RWPE2 (cell line): Measurements from ENCODE around the gene ACOX3.

Source experiments
- ATAC-seq: fragments of 200-7000 bp; cut with Tn5 transposase; 3 replicates; pipeline ENCODE4 v1.9.1; 2021; ENCODE audit warnings: low read depth
- DNase-seq: peaks from one replicate; pipeline ENCODE4 v3.0.0-alpha.2; 2020; ENCODE audit warnings: low spot score
- H3K27ac ChIP-seq: fragments of 450-650 bp; 2 replicates; pipeline ENCODE4 v1.5.1; 2017; ENCODE audit warnings: mild to moderate bottlenecking; ENCODE audit not compliant: poor library complexity, severe bottlenecking
- H3K27me3 ChIP-seq: fragments of 250-450 bp; sonication (Bioruptor Pico); 2 replicates; pipeline ENCODE4 v1.5.1; 2021; ENCODE audit warnings: mild to moderate bottlenecking, moderate library complexity; ENCODE audit not compliant: insufficient read depth, poor library complexity, severe bottlenecking
- H3K36me3 ChIP-seq: fragments of 250-450 bp; sonication (Bioruptor Pico); 2 replicates; pipeline ENCODE4 v1.5.1; 2020; ENCODE audit warnings: low read depth, mild to moderate bottlenecking, moderate library complexity
- H3K4me1 ChIP-seq: fragments of 250-450 bp; sonication (Bioruptor Pico); 2 replicates; pipeline ENCODE4 v1.5.1; 2021; ENCODE audit warnings: mild to moderate bottlenecking, moderate library complexity; ENCODE audit not compliant: insufficient read depth, poor library complexity, severe bottlenecking
- H3K4me3 ChIP-seq: fragments of 250-450 bp; sonication (Bioruptor Pico); 2 replicates; pipeline ENCODE4 v1.5.1; 2021; ENCODE audit warnings: mild to moderate bottlenecking, moderate library complexity; ENCODE audit not compliant: severe bottlenecking
- H3K9me3 ChIP-seq: fragments of 250-450 bp; sonication (Bioruptor Pico); 2 replicates; pipeline ENCODE4 v1.5.1; 2021; ENCODE audit warnings: mild to moderate bottlenecking, moderate library complexity; ENCODE audit not compliant: severe bottlenecking
- TF ChIP-seq, protein P1 (sequence below): fragments of 450-650 bp; IDR thresholded peaks from one replicate; pipeline ENCODE4 v1.5.1; 2017; ENCODE audit warnings: mild to moderate bottlenecking, moderate library complexity; ENCODE audit not compliant: poor library complexity, severe bottlenecking

Gene ACOX3

DNA sequence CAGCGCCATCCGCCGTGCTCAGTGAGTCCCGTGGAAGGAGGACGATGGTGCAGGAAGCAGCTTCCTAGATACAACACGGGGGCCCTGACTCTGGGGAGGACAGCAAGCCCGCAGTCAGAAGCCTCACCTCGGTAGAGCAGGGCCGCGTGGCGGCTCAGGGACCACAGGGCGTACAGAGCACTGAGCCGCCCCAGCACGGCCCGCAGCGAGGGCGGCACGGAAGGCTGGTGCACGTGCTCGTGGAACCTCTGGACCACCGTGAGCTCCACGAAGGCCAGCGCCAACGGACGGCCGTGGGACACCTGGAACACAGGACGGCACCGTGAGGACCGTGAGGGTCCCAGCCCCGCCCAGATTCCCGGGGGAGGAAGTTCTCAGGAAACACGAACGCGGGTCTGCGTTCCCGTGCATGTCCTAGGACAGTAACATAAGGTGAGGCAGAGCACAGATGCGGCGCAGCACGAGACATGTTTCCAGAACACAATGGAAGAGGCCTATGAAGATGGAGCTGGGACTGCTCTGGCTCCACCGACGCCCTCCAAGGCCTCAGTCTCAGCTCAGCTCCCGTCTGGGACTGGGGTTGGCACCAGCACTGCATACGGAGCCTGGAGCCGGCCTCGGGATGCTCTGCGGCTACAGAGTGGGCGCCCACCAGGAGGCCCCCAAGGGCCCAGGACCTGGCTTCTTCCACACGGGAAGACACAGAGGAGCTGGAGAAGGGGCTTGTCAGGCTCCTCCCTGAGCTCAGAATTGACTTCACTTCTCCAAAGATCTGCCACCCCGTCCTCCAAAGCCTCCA is 65.5 kb downstream of the ACOX3 start:
- Histone ChIP-seq H3K27me3 (no peaks in the 10 kb centered on the region), H3K4me1 (no peaks in the 10 kb centered on the region), H3K36me3 (no peaks in the 10 kb centered on the region), H3K27ac (no peak overlapping the region), H3K4me3 (no peak overlapping the region), H3K9me3 (no peaks in the 10 kb centered on the region)
- TF ChIP-seq, protein P1, sequence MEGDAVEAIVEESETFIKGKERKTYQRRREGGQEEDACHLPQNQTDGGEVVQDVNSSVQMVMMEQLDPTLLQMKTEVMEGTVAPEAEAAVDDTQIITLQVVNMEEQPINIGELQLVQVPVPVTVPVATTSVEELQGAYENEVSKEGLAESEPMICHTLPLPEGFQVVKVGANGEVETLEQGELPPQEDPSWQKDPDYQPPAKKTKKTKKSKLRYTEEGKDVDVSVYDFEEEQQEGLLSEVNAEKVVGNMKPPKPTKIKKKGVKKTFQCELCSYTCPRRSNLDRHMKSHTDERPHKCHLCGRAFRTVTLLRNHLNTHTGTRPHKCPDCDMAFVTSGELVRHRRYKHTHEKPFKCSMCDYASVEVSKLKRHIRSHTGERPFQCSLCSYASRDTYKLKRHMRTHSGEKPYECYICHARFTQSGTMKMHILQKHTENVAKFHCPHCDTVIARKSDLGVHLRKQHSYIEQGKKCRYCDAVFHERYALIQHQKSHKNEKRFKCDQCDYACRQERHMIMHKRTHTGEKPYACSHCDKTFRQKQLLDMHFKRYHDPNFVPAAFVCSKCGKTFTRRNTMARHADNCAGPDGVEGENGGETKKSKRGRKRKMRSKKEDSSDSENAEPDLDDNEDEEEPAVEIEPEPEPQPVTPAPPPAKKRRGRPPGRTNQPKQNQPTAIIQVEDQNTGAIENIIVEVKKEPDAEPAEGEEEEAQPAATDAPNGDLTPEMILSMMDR = no peak
- ATAC-seq = no peak
- peak; percentile 62 for DNase-seq

DNA sequence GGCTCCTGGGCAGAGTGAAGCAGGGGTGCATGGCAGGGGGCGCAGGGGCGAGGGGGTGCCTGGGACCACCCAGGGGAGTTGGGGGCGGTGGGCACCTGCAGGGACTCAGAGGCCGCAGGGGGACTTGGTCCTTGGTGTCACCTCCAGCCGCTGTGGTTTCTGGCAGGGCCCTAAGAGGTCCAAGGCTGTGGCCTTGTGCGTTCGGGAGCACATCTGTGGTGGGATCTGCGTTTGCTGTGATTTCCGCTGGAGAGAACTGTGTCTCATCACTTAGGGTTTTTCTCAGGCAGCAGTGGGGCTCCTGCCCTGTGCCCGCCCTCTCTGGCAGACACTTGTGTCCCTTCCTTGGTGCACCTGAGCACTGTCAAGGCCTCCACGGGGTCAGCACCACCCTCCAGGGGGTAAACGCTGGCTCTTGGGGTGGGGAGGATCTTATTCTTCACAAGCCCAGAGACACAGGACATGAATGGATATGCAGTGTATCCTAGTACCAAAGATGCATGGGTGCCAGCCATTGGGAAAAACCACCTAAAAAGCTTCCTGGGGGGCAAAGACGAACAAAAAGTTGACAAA is 66.5 kb downstream of the ACOX3 start:
- TF ChIP-seq, protein P1 = no peak
- no peaks in the 10 kb centered on the region for H3K36me3 ChIP-seq
- H3K27me3 ChIP-seq = no peaks in the 10 kb centered on the region
- H3K9me3 ChIP-seq = no peaks in the 10 kb centered on the region
- no peak overlapping the region for H3K27ac ChIP-seq
- DNase-seq = no peak
- no peak for ATAC-seq
- H3K4me1 ChIP-seq = no peaks in the 10 kb centered on the region
- no peak overlapping the region for H3K4me3 ChIP-seq

DNA sequence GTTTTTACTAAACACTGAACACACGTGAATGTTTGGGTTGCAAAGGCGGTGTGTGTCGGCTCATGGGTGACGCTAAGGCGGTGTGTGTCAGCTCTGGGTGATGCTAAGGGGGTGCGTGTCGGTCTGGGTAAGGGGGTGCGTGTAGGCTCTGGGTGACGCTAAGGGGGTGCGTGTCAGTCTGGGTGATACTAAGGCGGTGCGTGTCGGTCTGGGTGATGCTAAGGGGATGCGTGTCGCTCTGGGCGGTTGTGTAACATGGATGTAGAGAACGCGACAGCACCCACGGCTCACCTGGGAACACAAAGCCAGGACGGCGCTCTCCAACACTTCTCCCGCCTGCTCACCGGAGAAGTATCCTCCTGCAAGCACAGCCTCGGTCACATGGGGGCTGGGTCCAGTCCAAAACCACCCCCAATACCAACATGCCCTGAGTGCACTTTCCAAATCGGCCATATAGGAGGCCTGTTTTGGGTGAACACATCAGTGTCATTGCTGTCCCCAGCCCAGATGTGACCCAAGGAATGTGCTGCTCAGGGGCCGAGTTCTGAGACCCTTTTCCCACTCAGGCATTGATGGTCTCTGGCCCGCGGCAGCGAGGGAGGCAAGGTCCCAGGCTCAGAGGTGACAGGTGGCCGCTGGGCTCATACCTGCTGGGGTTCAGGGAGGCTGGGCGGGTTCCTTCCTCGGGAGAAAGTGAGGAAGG is 67.1 kb downstream of the ACOX3 start:
- H3K36me3 ChIP-seq = no peaks in the 10 kb centered on the region
- H3K27ac ChIP-seq = no peak overlapping the region
- H3K9me3 ChIP-seq = no peaks in the 10 kb centered on the region
- no peak overlapping the region for H3K4me3 ChIP-seq
- no peaks in the 10 kb centered on the region for H3K4me1 ChIP-seq
- TF ChIP-seq, protein P1 = no peak
- ATAC-seq (no peak; the same call in 2 of the 3 replicates), DNase-seq (no peak)
- H3K27me3 ChIP-seq = no peaks in the 10 kb centered on the region

DNA sequence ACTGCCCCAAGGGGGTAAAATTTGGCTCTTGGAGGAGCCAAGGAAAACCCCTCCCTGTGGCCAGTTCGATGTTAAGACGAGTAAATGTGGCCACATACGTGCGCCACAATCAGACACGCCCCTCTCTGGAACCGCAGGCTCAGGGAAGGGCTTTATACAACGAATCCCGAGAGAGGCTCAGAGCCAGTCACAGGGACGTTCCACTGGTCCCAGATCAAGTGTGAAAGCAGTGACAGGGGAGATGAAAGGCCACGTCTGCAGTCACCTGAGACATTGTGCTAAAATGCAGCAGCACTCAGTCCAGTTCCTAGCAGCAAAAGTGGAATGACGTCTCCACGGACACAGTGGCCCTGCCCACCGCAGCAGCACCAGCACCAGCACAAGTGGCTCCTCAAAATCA is 68.0 kb downstream of the ACOX3 start:
- DNase-seq = no peak
- Histone ChIP-seq H3K4me1 (no peaks in the 10 kb centered on the region), H3K9me3 (no peaks in the 10 kb centered on the region), H3K27me3 (no peaks in the 10 kb centered on the region), H3K27ac (no peak overlapping the region), H3K36me3 (no peaks in the 10 kb centered on the region), H3K4me3 (no peak overlapping the region)
- no peak for ATAC-seq
- TF ChIP-seq, protein P1 = no peak

DNA sequence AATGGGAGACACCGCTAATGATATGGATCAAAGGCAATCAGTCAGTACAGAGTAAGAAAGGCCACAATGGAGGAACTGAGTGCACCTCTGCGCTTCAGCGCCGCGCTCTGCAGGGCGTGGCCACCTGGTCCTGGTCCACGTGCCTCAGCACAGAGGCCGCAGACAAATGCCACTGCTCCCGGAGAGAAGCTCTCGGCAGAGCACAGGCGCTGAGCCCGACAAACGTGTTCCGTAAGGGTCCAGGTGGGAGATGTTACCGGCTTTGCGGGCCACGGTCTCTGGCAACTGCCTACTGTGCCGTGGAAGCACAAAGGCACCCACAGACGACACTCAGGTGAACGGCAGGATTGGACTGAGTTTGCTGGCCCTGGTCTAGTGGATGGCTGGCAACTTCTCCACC is 68.9 kb downstream of the ACOX3 start:
- H3K4me3 ChIP-seq = no peak overlapping the region
- H3K9me3 ChIP-seq = no peaks in the 10 kb centered on the region
- no peak overlapping the region for H3K27ac ChIP-seq
- H3K4me1 ChIP-seq = no peaks in the 10 kb centered on the region
- DNase-seq = no peak
- no peak for ATAC-seq
- H3K27me3 ChIP-seq = no peaks in the 10 kb centered on the region
- no peaks in the 10 kb centered on the region for H3K36me3 ChIP-seq
- TF ChIP-seq, protein P1 = no peak
